WTC11 (cell line): Measurements from ENCODE around the gene GALNT18.

Experiments
- ATF1 ChIP-seq: sonication (generic); formaldehyde crosslinking; IDR thresholded peaks from 2 replicates; pipeline ENCODE4 v1.8.1; 2023; ENCODE audit warnings: mild to moderate bottlenecking, moderate library complexity, missing genetic modification reagents
- CREM ChIP-seq: sonication (generic); formaldehyde crosslinking; IDR thresholded peaks from 2 replicates; pipeline ENCODE4 v1.8.1; 2022; ENCODE audit warnings: mild to moderate bottlenecking, missing genetic modification reagents, moderate library complexity
- JUN ChIP-seq: sonication (generic); formaldehyde crosslinking; IDR thresholded peaks from 2 replicates; pipeline ENCODE4 v1.8.0; 2023; ENCODE audit warnings: mild to moderate bottlenecking, missing genetic modification reagents
- NR2C2 ChIP-seq: sonication (generic); formaldehyde crosslinking; IDR thresholded peaks from 2 replicates; pipeline ENCODE4 v1.8.0; 2022; ENCODE audit warnings: mild to moderate bottlenecking, missing genetic modification reagents

DNA sequence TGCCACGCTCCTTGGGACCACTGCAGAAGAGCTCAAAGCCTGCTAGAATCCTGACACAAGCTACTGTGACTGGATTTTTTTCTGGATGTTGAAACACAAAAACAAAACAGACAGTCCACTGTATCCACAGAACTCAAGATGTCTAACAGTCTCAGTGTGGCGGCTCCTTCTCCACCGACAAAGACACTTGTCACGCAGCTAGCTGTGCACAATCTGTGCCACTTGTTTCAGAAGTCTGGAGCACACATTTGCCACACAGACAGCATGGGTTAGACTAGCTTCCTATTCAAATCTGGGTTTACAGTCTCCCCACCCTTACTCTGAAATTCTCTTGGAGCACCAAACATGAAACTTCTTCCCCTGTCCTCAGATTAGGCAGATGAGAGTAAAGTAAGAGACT lies 99.2 kb downstream of the GALNT18 start:
- TF ChIP-seq CREM = no peak
- TF ChIP-seq NR2C2 = no peak
- TF ChIP-seq JUN (CRISPR knock-in tag) = no peak
- TF ChIP-seq ATF1 (CRISPR knock-in tag) = no peak
